HL-60 (cell line): ENCODE data around the gene SPATA25.

ENCODE experiments used
- GABPA ChIP-seq: IDR thresholded peaks from 2 replicates; pipeline ENCODE4 v1.6.1; 2012; ENCODE audit warnings: low read depth
- POLR2AphosphoS5 ChIP-seq: IDR thresholded peaks from 2 replicates; pipeline ENCODE4 v1.6.1; 2012; ENCODE audit warnings: low read depth
- SPI1 ChIP-seq: IDR thresholded peaks from 2 replicates; pipeline ENCODE4 v1.6.1; 2012; ENCODE audit warnings: low read depth, mild to moderate bottlenecking, borderline replicate concordance
- TF ChIP-seq, protein P1 (sequence below): IDR thresholded peaks from one replicate; pipeline ENCODE4 v1.5.1; 2011; ENCODE audit warnings: low read length, control low read depth, inconsistent platforms; ENCODE audit not compliant: insufficient read depth
- TF ChIP-seq, protein P2 (sequence below): IDR thresholded peaks from 2 replicates; pipeline ENCODE4 v1.6.1; 2012; ENCODE audit warnings: low read depth; ENCODE audit not compliant: insufficient replicate concordance

DNA sequence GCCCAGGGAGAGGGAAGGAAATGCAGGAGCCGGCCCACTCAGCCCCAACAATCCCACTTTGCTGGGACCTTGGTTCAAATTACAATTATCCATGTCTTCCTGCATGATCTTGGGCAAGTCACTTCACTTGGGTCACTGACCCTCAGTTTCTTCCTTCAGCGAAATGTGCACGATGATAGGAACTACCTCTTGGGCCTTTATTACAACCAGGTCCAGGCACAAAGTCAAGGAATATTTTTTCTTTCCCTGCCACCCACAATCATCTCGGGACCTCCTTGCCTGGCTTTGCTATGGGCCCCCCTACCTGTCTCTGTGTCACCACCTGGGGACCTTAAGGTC, 24.9 kb upstream of the SPATA25 start:
- TF ChIP-seq, protein P1, sequence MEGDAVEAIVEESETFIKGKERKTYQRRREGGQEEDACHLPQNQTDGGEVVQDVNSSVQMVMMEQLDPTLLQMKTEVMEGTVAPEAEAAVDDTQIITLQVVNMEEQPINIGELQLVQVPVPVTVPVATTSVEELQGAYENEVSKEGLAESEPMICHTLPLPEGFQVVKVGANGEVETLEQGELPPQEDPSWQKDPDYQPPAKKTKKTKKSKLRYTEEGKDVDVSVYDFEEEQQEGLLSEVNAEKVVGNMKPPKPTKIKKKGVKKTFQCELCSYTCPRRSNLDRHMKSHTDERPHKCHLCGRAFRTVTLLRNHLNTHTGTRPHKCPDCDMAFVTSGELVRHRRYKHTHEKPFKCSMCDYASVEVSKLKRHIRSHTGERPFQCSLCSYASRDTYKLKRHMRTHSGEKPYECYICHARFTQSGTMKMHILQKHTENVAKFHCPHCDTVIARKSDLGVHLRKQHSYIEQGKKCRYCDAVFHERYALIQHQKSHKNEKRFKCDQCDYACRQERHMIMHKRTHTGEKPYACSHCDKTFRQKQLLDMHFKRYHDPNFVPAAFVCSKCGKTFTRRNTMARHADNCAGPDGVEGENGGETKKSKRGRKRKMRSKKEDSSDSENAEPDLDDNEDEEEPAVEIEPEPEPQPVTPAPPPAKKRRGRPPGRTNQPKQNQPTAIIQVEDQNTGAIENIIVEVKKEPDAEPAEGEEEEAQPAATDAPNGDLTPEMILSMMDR = no peak
- TF ChIP-seq POLR2AphosphoS5 (no peak), SPI1 (no peak), GABPA (no peak)
- TF ChIP-seq, protein P2, sequence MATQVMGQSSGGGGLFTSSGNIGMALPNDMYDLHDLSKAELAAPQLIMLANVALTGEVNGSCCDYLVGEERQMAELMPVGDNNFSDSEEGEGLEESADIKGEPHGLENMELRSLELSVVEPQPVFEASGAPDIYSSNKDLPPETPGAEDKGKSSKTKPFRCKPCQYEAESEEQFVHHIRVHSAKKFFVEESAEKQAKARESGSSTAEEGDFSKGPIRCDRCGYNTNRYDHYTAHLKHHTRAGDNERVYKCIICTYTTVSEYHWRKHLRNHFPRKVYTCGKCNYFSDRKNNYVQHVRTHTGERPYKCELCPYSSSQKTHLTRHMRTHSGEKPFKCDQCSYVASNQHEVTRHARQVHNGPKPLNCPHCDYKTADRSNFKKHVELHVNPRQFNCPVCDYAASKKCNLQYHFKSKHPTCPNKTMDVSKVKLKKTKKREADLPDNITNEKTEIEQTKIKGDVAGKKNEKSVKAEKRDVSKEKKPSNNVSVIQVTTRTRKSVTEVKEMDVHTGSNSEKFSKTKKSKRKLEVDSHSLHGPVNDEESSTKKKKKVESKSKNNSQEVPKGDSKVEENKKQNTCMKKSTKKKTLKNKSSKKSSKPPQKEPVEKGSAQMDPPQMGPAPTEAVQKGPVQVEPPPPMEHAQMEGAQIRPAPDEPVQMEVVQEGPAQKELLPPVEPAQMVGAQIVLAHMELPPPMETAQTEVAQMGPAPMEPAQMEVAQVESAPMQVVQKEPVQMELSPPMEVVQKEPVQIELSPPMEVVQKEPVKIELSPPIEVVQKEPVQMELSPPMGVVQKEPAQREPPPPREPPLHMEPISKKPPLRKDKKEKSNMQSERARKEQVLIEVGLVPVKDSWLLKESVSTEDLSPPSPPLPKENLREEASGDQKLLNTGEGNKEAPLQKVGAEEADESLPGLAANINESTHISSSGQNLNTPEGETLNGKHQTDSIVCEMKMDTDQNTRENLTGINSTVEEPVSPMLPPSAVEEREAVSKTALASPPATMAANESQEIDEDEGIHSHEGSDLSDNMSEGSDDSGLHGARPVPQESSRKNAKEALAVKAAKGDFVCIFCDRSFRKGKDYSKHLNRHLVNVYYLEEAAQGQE = no peak
